Stimulated activated CD8-positive, alpha-beta memory T cell treated with anti-CD3 and anti-CD28 coated beads, Interleukin-4, amount 100 ng/mL, for 1 hour (primary cell): ENCODE data around the gene WFDC11.

ENCODE experiments used
- DNase-seq, 2 donors: peaks; one replicate each; pipeline ENCODE4 v3.0.0-alpha.2; 2020; ENCODE audit warnings: low read depth in 2 of 2, low spot score in 1 of 2

Gene WFDC11

GRCh38 chr20:45629496-45630100, 40.4 kb downstream of the WFDC11 start, which contains the start of gene WFDC10A:
WFDC10A (plus strand) TSS chr20:45629739; CDS start chr20:45629814, 75 bp downstream.
- no peak for DNase-seq

- DNase-seq, result no peak
Observed at GRCh38 chr20:45626540-45626939, 43.5 kb downstream of the WFDC11 start.

GRCh38 chr20:45621593-45621992, 48.4 kb downstream of the WFDC11 start:
- DNase-seq, result no peak

- no peak for DNase-seq
Observed at GRCh38 chr20:45617591-45617990, 52.4 kb downstream of the WFDC11 start.

- DNase-seq, result no peak
Observed at GRCh38 chr20:45612314-45612713, 57.7 kb downstream of the WFDC11 start.

- no peak for DNase-seq
Observed at GRCh38 chr20:45611054-45611453, 59.0 kb downstream of the WFDC11 start.

- no peak for DNase-seq
Observed at GRCh38 chr20:45607810-45608209, 62.2 kb downstream of the WFDC11 start.
